H9 (cell line): ENCODE measurements around the gene BRICD5. TPM values are rescaled to one million over a fixed set of nuclear protein-coding genes. Genes with fewer than 3 reads are reported as not detected.

Experiments used
- DNase-seq: peaks from one replicate; pipeline ENCODE4 v3.0.0-alpha.2; 2017
- H2AFZ ChIP-seq: one replicate; pipeline ENCODE4 v1.6.1; 2013; ENCODE audit warnings: mild to moderate bottlenecking, low read length, control low read depth, moderate library complexity
- H2AK5ac ChIP-seq: 2 replicates; pipeline ENCODE4 v1.6.1; 2013; ENCODE audit warnings: low read length, control low read depth, mixed read lengths; ENCODE audit not compliant: insufficient read length
- H2BK120ac ChIP-seq: one replicate; pipeline ENCODE4 v1.6.1; 2013; ENCODE audit warnings: low read depth, mild to moderate bottlenecking, low read length, control low read depth, inconsistent platforms; ENCODE audit not compliant: poor library complexity, severe bottlenecking
- H2BK12ac ChIP-seq: 2 replicates; pipeline ENCODE4 v1.6.1; 2013; ENCODE audit warnings: low read length, control low read depth, mixed read lengths, low read depth; ENCODE audit not compliant: insufficient read length
- H2BK15ac ChIP-seq: 2 replicates; pipeline ENCODE4 v1.6.1; 2013; ENCODE audit warnings: low read depth, low read length, control low read depth
- H2BK20ac ChIP-seq: one replicate; pipeline ENCODE4 v1.6.1; 2013; ENCODE audit warnings: low read depth, mild to moderate bottlenecking, low read length, control low read depth, inconsistent platforms; ENCODE audit not compliant: poor library complexity, severe bottlenecking
- H2BK5ac ChIP-seq: 2 replicates; pipeline ENCODE4 v1.6.1; 2013; ENCODE audit warnings: low read length, control low read depth, mixed read lengths; ENCODE audit not compliant: insufficient read length
- H3K14ac ChIP-seq: 2 replicates; pipeline ENCODE4 v1.6.1; 2013; ENCODE audit warnings: low read length, control low read depth; ENCODE audit not compliant: insufficient read depth
- H3K18ac ChIP-seq: 2 replicates; pipeline ENCODE4 v1.6.1; 2013; ENCODE audit warnings: low read depth, mild to moderate bottlenecking, mixed read lengths, low read length, control low read depth; ENCODE audit not compliant: insufficient read length
- H3K23ac ChIP-seq: 2 replicates; pipeline ENCODE4 v1.6.1; 2013; ENCODE audit warnings: low read length, control low read depth, mixed read lengths, low read depth; ENCODE audit not compliant: insufficient read length
- H3K23me2 ChIP-seq: 2 replicates; pipeline ENCODE4 v1.6.1; 2013; ENCODE audit warnings: low read depth, mild to moderate bottlenecking, mixed read lengths, low read length, control low read depth; ENCODE audit not compliant: insufficient read length, poor library complexity, severe bottlenecking
- H3K27ac ChIP-seq: 2 replicates; pipeline ENCODE4 v1.5.1; 2013; ENCODE audit warnings: low read length, control low read depth, mixed read lengths, low read depth; ENCODE audit not compliant: insufficient read length
- H3K27me3 ChIP-seq: 2 replicates; pipeline ENCODE4 v1.6.1; 2013; ENCODE audit warnings: low read length, control low read depth, inconsistent platforms; ENCODE audit not compliant: insufficient read depth
- H3K4ac ChIP-seq: 2 replicates; pipeline ENCODE4 v1.6.1; 2013; ENCODE audit warnings: low read depth, mild to moderate bottlenecking, control low read depth, inconsistent platforms, low read length, moderate library complexity
- H3K4me1 ChIP-seq: 2 replicates; pipeline ENCODE4 v1.6.1; 2013; ENCODE audit warnings: low read length, control low read depth, inconsistent platforms; ENCODE audit not compliant: insufficient read depth
- H3K4me2 ChIP-seq: 2 replicates; pipeline ENCODE4 v1.6.1; 2013; ENCODE audit warnings: low read length, control low read depth, mixed read lengths; ENCODE audit not compliant: insufficient read length, insufficient read depth
- H3K56ac ChIP-seq: 2 replicates; pipeline ENCODE4 v1.6.1; 2013; ENCODE audit warnings: low read depth, mild to moderate bottlenecking, mixed read lengths, low read length, control low read depth; ENCODE audit not compliant: insufficient read length
- H3K79me1 ChIP-seq: 2 replicates; pipeline ENCODE4 v1.6.1; 2013; ENCODE audit warnings: low read depth, mild to moderate bottlenecking, moderate library complexity, low read length, control low read depth, inconsistent platforms; ENCODE audit not compliant: insufficient read depth, poor library complexity, severe bottlenecking
- H3K79me2 ChIP-seq: 2 replicates; pipeline ENCODE4 v1.6.1; 2013; ENCODE audit warnings: low read length, control low read depth, inconsistent platforms; ENCODE audit not compliant: insufficient read depth
- H3K9ac ChIP-seq: 2 replicates; pipeline ENCODE4 v1.6.1; 2013; ENCODE audit warnings: low read length, control low read depth, mixed read lengths; ENCODE audit not compliant: insufficient read length; ENCODE audit errors: extremely low read depth
- H3K9me3 ChIP-seq: one replicate; pipeline ENCODE4 v1.6.1; 2013; ENCODE audit warnings: low read depth, low read length, inconsistent platforms; ENCODE audit not compliant: control insufficient read depth
- H3T11ph ChIP-seq: one replicate; pipeline ENCODE4 v1.6.1; 2013; ENCODE audit warnings: mild to moderate bottlenecking, low read length, control low read depth, inconsistent platforms
- H4K20me1 ChIP-seq: one replicate; pipeline ENCODE4 v1.6.1; 2013; ENCODE audit not compliant: control insufficient read depth, insufficient read length, insufficient read depth
- H4K5ac ChIP-seq: 2 replicates; pipeline ENCODE4 v1.6.1; 2013; ENCODE audit warnings: low read depth, mild to moderate bottlenecking, mixed read lengths, low read length, control low read depth; ENCODE audit not compliant: insufficient read length
- H4K8ac ChIP-seq: replicated peaks from 2 replicates; pipeline ENCODE4 v1.6.1; 2013; ENCODE audit warnings: low read length, control low read depth, mixed read lengths, low read depth; ENCODE audit not compliant: insufficient read length
- H4K91ac ChIP-seq: 2 replicates; pipeline ENCODE4 v1.6.1; 2013; ENCODE audit warnings: low read depth, mild to moderate bottlenecking, moderate library complexity, mixed read lengths, low read length, control low read depth; ENCODE audit not compliant: insufficient read length
- H3K27ac Mint-ChIP-seq, 3 experiments: 2 replicates in 2 of 3; 3 replicates in 1 of 3; pipeline ENCODE4 v1.8.0; 2020 to 2021; ENCODE audit warnings: mixed read lengths in 3 of 3, mild to moderate bottlenecking in 1 of 3, moderate library complexity in 1 of 3
- H3K27me3 Mint-ChIP-seq: 2 replicates; pipeline ENCODE4 v1.8.0; 2021; ENCODE audit warnings: low read depth, mild to moderate bottlenecking, moderate library complexity, mixed read lengths
- H3K36me3 Mint-ChIP-seq, 3 experiments: 2 replicates in 2 of 3; 3 replicates in 1 of 3; pipeline ENCODE4 v1.8.0; 2020 to 2021; ENCODE audit warnings: low read depth in 3 of 3, mixed read lengths in 3 of 3; ENCODE audit not compliant: insufficient read depth in 1 of 3
- H3K4me1 Mint-ChIP-seq, 2 experiments: 2 replicates each; pipeline ENCODE4 v1.8.0; 2020; ENCODE audit warnings: mixed read lengths in 2 of 2
- H3K4me3 Mint-ChIP-seq, 2 experiments: 2 replicates in 1 of 2; 3 replicates in 1 of 2; pipeline ENCODE4 v1.8.0; 2020 to 2021; ENCODE audit warnings: mild to moderate bottlenecking in 2 of 2, mixed read lengths in 2 of 2, moderate library complexity in 1 of 2
- H3K9me3 Mint-ChIP-seq, 2 experiments: 2 replicates in 1 of 2; 3 replicates in 1 of 2; pipeline ENCODE4 v1.8.0; 2020; ENCODE audit warnings: mild to moderate bottlenecking in 2 of 2, mixed read lengths in 2 of 2, moderate library complexity in 1 of 2
- WGBS: extraction: QIAGEN DNeasy Blood & Tissue Kit; methylation state at CpG from one replicate; pipeline ENCODE4 v1.1.7; 2013; ENCODE audit warnings: missing lambda C conversion rate, low lambda C conversion rate, mixed read lengths; ENCODE audit not compliant: insufficient read length; ENCODE audit errors: extremely low coverage; 5-methylcytosine and 5-hydroxymethylcytosine counted together
- total RNA-seq: library from RNA; stranded (reverse); gene quantifications from 2 replicates; pipeline ENCODE4 v1.2.1, GENCODE V29; 2021
- TF ChIP-seq, protein P1 (sequence below): fragments of 200-600 bp; sonication (generic); conservative IDR thresholded peaks from 3 replicates; pipeline ENCODE4 v1.8.0; 2021; ENCODE audit warnings: antibody characterized with exemption, mild to moderate bottlenecking

The BRICD5 gene
- total RNA-seq, 1 experiment from 2014 or later = 11.9 TPM

DNA sequence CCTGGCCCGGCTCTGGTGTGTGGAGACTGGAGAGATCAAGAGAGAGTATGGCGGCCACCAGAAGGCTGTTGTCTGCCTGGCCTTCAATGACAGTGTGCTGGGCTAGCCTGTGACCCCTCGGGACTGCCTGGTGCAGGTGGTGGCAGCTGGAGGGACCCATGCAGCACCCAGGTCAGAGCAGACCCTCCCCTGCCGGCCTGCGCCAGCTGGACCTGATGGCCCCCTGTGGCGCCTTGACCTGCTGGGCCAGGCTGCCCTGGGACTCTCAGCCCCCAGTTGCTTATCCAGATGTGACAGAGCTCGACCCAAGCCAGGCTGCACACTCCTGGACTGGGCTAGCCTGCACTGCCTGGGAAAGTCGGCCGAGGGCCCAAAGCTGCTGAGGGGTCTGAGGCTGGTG is 1.9 kb downstream of the BRICD5 start:
- H3T11ph ChIP-seq = no peak overlapping the region
- no peak overlapping the region for H2AK5ac ChIP-seq
- no peak overlapping the region for H3K56ac ChIP-seq
- H4K5ac ChIP-seq = no peak overlapping the region
- no peaks in the 10 kb centered on the region for H4K20me1 ChIP-seq
- no peak overlapping the region for H3K27ac Mint-ChIP-seq
- peaks cover 4% of the 10 kb centered on the region for H3K27me3 Mint-ChIP-seq
- H3K23ac ChIP-seq = no peak overlapping the region
- H2AFZ ChIP-seq = no peak overlapping the region
- peaks cover 18% of the 10 kb centered on the region for H3K23me2 ChIP-seq
- H3K9ac ChIP-seq = no peak overlapping the region
- peaks cover 6% of the 10 kb centered on the region for H3K79me1 ChIP-seq
- peaks cover 19 to 24% of the 10 kb centered on the region in 2 experiments for H3K4me1 Mint-ChIP-seq
- TF ChIP-seq, protein P1, sequence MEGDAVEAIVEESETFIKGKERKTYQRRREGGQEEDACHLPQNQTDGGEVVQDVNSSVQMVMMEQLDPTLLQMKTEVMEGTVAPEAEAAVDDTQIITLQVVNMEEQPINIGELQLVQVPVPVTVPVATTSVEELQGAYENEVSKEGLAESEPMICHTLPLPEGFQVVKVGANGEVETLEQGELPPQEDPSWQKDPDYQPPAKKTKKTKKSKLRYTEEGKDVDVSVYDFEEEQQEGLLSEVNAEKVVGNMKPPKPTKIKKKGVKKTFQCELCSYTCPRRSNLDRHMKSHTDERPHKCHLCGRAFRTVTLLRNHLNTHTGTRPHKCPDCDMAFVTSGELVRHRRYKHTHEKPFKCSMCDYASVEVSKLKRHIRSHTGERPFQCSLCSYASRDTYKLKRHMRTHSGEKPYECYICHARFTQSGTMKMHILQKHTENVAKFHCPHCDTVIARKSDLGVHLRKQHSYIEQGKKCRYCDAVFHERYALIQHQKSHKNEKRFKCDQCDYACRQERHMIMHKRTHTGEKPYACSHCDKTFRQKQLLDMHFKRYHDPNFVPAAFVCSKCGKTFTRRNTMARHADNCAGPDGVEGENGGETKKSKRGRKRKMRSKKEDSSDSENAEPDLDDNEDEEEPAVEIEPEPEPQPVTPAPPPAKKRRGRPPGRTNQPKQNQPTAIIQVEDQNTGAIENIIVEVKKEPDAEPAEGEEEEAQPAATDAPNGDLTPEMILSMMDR = no peak
- no peaks in the 10 kb centered on the region for H3K9me3 ChIP-seq
- H2BK5ac ChIP-seq = no peak overlapping the region
- no peak overlapping the region for H3K14ac ChIP-seq
- H4K8ac ChIP-seq = no peak overlapping the region
- H4K91ac ChIP-seq = no peak overlapping the region
- WGBS = no CpG with 5 or more reads among the region's 9 CpGs
- H3K4me1 ChIP-seq = no peaks in the 10 kb centered on the region; the same call in 1 of the 2 replicates
- H2BK20ac ChIP-seq = no peak overlapping the region
- no peaks in the 10 kb centered on the region for H3K27me3 ChIP-seq
- no peak overlapping the region for H3K18ac ChIP-seq
- peaks cover 5% of the 10 kb centered on the region; the same call in 1 of the 2 replicates for H3K79me2 ChIP-seq
- DNase-seq = no peak
- no peak overlapping the region for H3K4me2 ChIP-seq
- peaks cover 0 to 4% of the 10 kb centered on the region in 2 experiments; a peak in 1 of 5 replicates for H3K9me3 Mint-ChIP-seq
- H3K4ac ChIP-seq = no peak overlapping the region
- H3K4me3 Mint-ChIP-seq = peak overlapping the region in 1 of 2 experiments; percentile 29; a peak in 1 of 5 replicates
- no peak overlapping the region for H3K27ac ChIP-seq
- H2BK12ac ChIP-seq = no peak overlapping the region
- H2BK15ac ChIP-seq = no peak overlapping the region
- no peak overlapping the region for H2BK120ac ChIP-seq
- peaks cover 17 to 48% (median 46%) of the 10 kb centered on the region in 3 experiments; a peak in 6 of 7 replicates for H3K36me3 Mint-ChIP-seq
